HUES64 (cell line): Measurements from ENCODE around the gene SLC22A4.

Experiments
- H3K27ac ChIP-seq: 2 replicates; pipeline ENCODE4 v1.7.0; 2013; ENCODE audit warnings: low read depth, low read length, inconsistent platforms
- H3K27me3 ChIP-seq: 2 replicates; pipeline ENCODE4 v1.6.1; 2013; ENCODE audit warnings: mild to moderate bottlenecking, low read length; ENCODE audit not compliant: insufficient read depth
- H3K36me3 ChIP-seq: 2 replicates; pipeline ENCODE4 v1.6.1; 2013; ENCODE audit warnings: mild to moderate bottlenecking, low read length; ENCODE audit not compliant: insufficient read depth
- H3K4me1 ChIP-seq: 2 replicates; pipeline ENCODE4 v1.6.1; 2013; ENCODE audit warnings: mild to moderate bottlenecking, low read length, moderate library complexity; ENCODE audit not compliant: insufficient read depth
- H3K4me3 ChIP-seq: 2 replicates; pipeline ENCODE4 v1.5.1; 2013; ENCODE audit warnings: mild to moderate bottlenecking, low read length, moderate library complexity
- H3K9ac ChIP-seq: 2 replicates; pipeline ENCODE4 v1.6.1; 2013; ENCODE audit warnings: mild to moderate bottlenecking, low read depth, low read length
- H3K9me3 ChIP-seq: 2 replicates; pipeline ENCODE4 v1.6.1; 2013; ENCODE audit warnings: low read depth, low read length; ENCODE audit not compliant: insufficient read depth
- WGBS: fragments of 150-250, 120-280 bp; methylation state at CpG from one replicate; pipeline ENCODE4 v1.1.7; 2013; ENCODE audit warnings: missing lambda C conversion rate; 5-methylcytosine and 5-hydroxymethylcytosine counted together

The SLC22A4 gene

GRCh38 chr5:132335402-132335801 is 41.2 kb downstream of the SLC22A4 start:
- Histone ChIP-seq H3K36me3 (no peaks in the 10 kb centered on the region), H3K27ac (no peak overlapping the region), H3K4me3 (no peak overlapping the region), H3K4me1 (no peaks in the 10 kb centered on the region), H3K9ac (no peak overlapping the region), H3K27me3 (no peaks in the 10 kb centered on the region), H3K9me3 (no peaks in the 10 kb centered on the region)

GRCh38 chr5:132339502-132339901 is 45.3 kb downstream of the SLC22A4 start:
- H3K4me3 ChIP-seq = no peak overlapping the region
- no peak overlapping the region for H3K27ac ChIP-seq
- H3K9me3 ChIP-seq = no peaks in the 10 kb centered on the region
- no peaks in the 10 kb centered on the region for H3K36me3 ChIP-seq
- H3K9ac ChIP-seq = no peak overlapping the region
- H3K4me1 ChIP-seq = no peaks in the 10 kb centered on the region
- H3K27me3 ChIP-seq = no peaks in the 10 kb centered on the region

- Histone ChIP-seq H3K27me3 (no peaks in the 10 kb centered on the region), H3K9ac (no peak overlapping the region), H3K4me3 (no peak overlapping the region), H3K36me3 (no peaks in the 10 kb centered on the region), H3K27ac (no peak overlapping the region), H3K9me3 (no peaks in the 10 kb centered on the region), H3K4me1 (no peaks in the 10 kb centered on the region)
- 70% methylated on average over 5 of the region's 5 CpGs for WGBS
These were observed 48.3 kb downstream of the SLC22A4 start for GRCh38 chr5:132342291-132343180.

- no peaks in the 10 kb centered on the region for H3K4me1 ChIP-seq
- H3K27ac ChIP-seq = no peak overlapping the region
- 89% methylated on average over 5 of the region's 5 CpGs for WGBS
- peaks cover 12% of the 10 kb centered on the region for H3K9me3 ChIP-seq
- H3K27me3 ChIP-seq = no peaks in the 10 kb centered on the region
- no peak overlapping the region for H3K4me3 ChIP-seq
- no peaks in the 10 kb centered on the region for H3K36me3 ChIP-seq
- no peak overlapping the region for H3K9ac ChIP-seq
These were observed 50.8 kb downstream of the SLC22A4 start for GRCh38 chr5:132344775-132345514.

- Histone ChIP-seq H3K4me3 (no peak overlapping the region), H3K9ac (no peak overlapping the region), H3K9me3 (peaks cover 12% of the 10 kb centered on the region), H3K27ac (no peak overlapping the region), H3K4me1 (peaks cover 13% of the 10 kb centered on the region), H3K36me3 (no peaks in the 10 kb centered on the region), H3K27me3 (no peaks in the 10 kb centered on the region)
- WGBS = 78% methylated on average over 1 of the region's 1 CpG
These were observed 59.3 kb downstream of the SLC22A4 start for GRCh38 chr5:132353486-132353995.

- no peak overlapping the region for H3K4me3 ChIP-seq
- 0 out of 2 replicates have a peak overlapping the region, but pooled peaks have one; percentile 25 for H3K9ac ChIP-seq
- 86% methylated on average over 1 of the region's 1 CpG for WGBS
- no peaks in the 10 kb centered on the region for H3K27me3 ChIP-seq
- H3K4me1 ChIP-seq = peaks cover 13% of the 10 kb centered on the region
- no peaks in the 10 kb centered on the region for H3K36me3 ChIP-seq
- H3K27ac ChIP-seq = no peak overlapping the region
- H3K9me3 ChIP-seq = peaks cover 7% of the 10 kb centered on the region
These were observed 60.4 kb downstream of the SLC22A4 start for GRCh38 chr5:132354381-132355139.

- H3K36me3 ChIP-seq = no peaks in the 10 kb centered on the region
- peaks cover 13% of the 10 kb centered on the region for H3K4me1 ChIP-seq
- H3K9ac ChIP-seq = 0 out of 2 replicates have a peak overlapping the region, but pooled peaks have one; percentile 25
- H3K27ac ChIP-seq = no peak overlapping the region
- peaks cover 2% of the 10 kb centered on the region; the same call in 1 of the 2 replicates for H3K9me3 ChIP-seq
- no peaks in the 10 kb centered on the region for H3K27me3 ChIP-seq
- H3K4me3 ChIP-seq = no peak overlapping the region
- WGBS = 93% methylated on average over 3 of the region's 3 CpGs
These were observed 61.1 kb downstream of the SLC22A4 start for GRCh38 chr5:132355140-132355765.

GRCh38 chr5:132358775-132359174 is 64.6 kb downstream of the SLC22A4 start:
- Histone ChIP-seq H3K27me3 (no peaks in the 10 kb centered on the region), H3K4me1 (peaks cover 13% of the 10 kb centered on the region), H3K27ac (no peak overlapping the region), H3K4me3 (no peak overlapping the region), H3K9ac (no peak overlapping the region), H3K36me3 (no peaks in the 10 kb centered on the region), H3K9me3 (no peaks in the 10 kb centered on the region)
- 90% methylated on average over 1 of the region's 1 CpG for WGBS

- H3K27ac ChIP-seq = no peak overlapping the region
- WGBS = 86% methylated on average over 2 of the region's 2 CpGs
- H3K27me3 ChIP-seq = no peaks in the 10 kb centered on the region
- H3K9ac ChIP-seq = no peak overlapping the region
- no peaks in the 10 kb centered on the region for H3K36me3 ChIP-seq
- H3K9me3 ChIP-seq = no peaks in the 10 kb centered on the region
- H3K4me3 ChIP-seq = no peak overlapping the region
- H3K4me1 ChIP-seq = no peaks in the 10 kb centered on the region
These were observed 67.9 kb downstream of the SLC22A4 start for GRCh38 chr5:132362086-132362485.

- no peak overlapping the region for H3K4me3 ChIP-seq
- H3K9ac ChIP-seq = no peak overlapping the region
- WGBS = 92% methylated on average over 7 of the region's 7 CpGs
- H3K27me3 ChIP-seq = peaks cover under 1% of the 10 kb centered on the region; the same call in 1 of the 2 replicates
- H3K36me3 ChIP-seq = no peaks in the 10 kb centered on the region
- no peak overlapping the region for H3K27ac ChIP-seq
- no peaks in the 10 kb centered on the region for H3K9me3 ChIP-seq
- 0 out of 2 replicates have a peak, but pooled peaks cover under 1% of the 10 kb centered on the region for H3K4me1 ChIP-seq
These were observed 69.4 kb downstream of the SLC22A4 start for GRCh38 chr5:132363431-132364112.
